Measurements from ENCODE around the gene ST3GAL2.

The ST3GAL2 gene

DNA sequence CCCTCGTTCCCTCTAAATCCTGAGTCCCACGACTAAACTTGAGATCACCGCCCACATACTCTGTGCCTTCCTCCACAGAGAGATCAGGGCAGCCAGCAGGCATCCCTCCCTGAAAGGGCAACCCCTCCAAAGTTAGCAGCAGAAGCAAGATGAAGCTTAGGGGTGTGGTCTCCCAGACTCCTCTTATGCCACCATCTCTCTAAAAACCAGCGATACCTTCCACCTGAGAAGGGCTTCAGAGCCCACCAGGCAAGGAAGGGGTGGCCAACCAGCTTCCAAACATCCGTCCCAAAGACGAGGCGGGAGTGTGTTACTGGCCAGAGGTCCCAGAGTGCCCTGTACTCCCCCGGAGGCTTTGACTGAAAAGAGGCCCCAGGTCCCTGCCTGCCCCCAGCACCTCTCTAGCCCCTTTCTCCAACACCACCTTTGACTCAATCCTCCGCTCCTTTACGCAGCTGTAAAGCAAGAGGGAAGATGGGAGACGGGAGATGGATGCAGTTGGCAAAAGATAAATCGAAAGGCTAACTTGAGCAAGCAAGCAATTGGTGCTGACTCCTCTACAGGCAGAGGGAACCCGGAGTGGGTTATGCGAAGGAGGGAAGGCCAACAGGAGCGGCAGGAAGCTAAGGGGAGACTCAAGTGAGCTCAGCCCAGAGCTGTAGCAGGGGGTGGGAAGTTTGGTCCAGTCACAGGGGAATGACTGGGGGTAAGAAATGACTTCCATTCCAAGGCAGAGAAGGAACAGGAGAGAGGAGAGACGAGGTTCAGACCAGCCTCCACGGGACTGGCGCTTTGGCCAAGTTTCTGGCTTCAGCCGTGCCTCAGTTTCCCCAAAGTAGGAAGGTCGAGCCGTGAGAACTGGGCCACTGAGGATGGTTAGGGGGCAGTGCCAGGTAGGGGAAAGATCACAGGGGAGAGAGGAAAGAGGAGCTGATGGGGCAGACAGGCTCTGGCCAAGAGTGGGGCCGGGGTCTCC is 1.0 kb downstream of the ST3GAL2 start:
- DNase-seq (ENCODE audit: low read depth) = peak; percentile 68

DNA sequence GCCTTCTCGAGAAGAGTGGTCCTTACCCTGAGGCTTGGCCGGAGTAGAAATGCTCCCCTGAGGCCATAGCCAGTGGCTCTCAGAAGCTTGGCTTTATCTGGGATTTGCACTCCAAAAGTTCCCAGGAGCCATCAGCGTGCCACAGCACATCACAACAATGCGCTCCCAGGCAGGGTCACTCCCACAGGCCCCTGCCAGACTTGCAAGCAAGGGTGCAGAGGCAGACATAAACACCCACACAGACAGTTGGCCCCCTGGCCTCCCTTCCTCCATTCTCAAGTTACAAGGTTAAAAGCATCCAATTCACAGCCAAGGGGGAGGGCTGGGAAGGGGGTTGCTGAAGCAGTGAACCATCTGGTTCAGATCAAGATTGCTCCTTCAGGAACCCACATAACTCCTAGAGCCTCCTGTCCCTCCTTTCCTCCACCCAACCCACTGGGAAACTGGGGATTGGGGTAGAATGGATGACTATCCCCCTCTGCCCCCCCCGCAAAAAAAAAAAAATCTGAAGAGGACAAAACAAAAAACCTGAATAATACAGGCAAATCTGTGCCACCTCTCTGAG is 1.8 kb downstream of the ST3GAL2 start:
- peak; percentile 97 for DNase-seq (ENCODE audit: low read depth)

- DNase-seq (ENCODE audit: low read depth) = no peak
Observed at GRCh38 chr16:70434484-70435260, 4.2 kb downstream of the ST3GAL2 start.

GRCh38 chr16:70433458-70434103 is 5.3 kb downstream of the ST3GAL2 start:
- DNase-seq (ENCODE audit: low read depth) = peak; percentile 23

DNA sequence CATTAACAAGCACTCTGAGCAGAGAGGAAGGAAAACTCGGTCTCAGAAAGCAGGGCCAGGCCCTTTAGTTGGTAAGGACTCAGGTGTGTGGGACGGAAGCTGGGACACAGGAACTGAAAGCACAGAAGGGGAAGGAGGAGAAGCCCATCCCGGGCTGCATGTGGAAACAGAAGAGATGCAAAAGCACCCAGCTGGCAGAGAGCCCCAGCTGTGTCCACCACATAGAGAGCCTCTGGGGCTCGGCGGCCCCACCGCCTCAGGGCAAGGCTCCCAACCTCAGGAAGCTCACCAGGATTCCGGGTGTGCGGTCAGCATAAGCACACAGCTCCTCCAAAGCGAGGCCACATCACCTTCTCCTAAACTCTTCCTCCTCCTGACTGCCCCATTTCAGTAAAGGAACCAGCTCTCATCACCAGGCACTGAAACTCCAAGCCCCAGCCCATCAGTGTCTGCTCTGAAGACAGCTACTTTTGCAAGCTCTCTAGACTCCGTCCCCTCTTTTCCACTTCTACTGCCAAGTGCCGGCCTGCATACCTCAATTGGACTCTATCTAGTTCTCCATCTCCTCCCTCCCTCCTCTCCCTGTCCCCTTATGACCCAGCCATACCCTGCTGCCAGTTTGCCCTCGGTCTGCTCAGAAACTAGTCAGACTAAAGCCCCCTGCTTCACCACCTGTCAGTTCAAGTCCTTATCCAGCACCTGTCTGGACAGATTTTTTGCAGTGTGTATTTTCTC is 6.0 kb downstream of the ST3GAL2 start:
- peak; percentile 39 for DNase-seq (ENCODE audit: low read depth)

DNA sequence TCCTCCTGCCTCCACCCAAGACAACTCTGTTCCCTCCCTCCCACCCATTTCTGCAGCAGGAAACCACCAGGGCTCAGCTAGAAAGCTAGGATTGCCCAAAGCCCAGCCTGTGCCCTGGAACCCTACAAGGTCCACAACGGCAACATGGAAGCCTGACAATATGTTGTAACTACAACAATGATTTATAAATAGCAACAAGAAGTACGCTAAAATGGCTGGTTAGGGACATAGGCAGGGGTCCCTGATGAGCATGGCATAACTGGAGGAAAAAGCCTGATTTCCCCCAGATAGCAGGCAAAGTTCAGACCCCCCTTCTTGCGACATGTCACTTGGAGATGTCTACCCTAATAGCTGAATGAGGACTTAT is 6.6 kb downstream of the ST3GAL2 start:
- no peak for DNase-seq (ENCODE audit: low read depth)

GRCh38 chr16:70430667-70431536 is 8.0 kb downstream of the ST3GAL2 start:
- DNase-seq (ENCODE audit: low read depth) = peak; percentile 40

DNA sequence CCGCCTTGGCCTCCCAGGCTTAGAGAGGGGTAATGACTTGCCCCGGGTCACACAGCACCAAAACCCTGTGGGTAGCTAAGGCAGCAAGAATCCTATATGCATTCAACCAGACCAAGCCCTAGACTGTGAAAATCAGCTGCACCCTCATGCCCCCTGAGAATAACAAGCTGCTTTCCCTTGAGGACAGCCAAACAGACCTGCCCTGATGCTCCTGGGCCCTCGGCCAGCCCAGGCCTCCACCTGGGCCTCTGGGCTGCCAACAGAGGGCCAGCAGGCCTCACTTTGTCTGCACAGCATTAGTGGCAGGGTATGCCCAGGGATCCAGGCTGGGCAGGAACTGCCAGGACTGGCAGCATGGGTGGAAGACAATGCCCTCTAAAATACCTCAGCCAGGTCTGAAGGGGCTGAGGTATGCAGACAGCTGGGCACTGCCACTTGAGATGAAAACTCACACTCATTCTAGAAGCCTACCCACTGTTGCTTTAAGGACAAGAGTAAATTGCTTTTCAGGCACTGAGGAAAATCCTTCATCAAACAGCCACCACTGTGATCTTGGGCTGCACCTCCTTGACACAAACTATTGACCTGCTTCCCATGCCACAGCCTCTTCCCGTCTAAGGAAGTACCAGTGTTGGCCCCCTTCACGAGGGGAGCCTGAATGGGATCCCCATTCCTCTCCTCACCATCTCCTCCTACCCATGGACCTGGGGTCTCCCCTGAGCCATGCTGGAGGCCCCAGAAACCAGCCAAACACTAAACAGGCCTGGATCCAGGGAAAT is 8.8 kb downstream of the ST3GAL2 start:
- no peak for DNase-seq (ENCODE audit: low read depth)

DNA sequence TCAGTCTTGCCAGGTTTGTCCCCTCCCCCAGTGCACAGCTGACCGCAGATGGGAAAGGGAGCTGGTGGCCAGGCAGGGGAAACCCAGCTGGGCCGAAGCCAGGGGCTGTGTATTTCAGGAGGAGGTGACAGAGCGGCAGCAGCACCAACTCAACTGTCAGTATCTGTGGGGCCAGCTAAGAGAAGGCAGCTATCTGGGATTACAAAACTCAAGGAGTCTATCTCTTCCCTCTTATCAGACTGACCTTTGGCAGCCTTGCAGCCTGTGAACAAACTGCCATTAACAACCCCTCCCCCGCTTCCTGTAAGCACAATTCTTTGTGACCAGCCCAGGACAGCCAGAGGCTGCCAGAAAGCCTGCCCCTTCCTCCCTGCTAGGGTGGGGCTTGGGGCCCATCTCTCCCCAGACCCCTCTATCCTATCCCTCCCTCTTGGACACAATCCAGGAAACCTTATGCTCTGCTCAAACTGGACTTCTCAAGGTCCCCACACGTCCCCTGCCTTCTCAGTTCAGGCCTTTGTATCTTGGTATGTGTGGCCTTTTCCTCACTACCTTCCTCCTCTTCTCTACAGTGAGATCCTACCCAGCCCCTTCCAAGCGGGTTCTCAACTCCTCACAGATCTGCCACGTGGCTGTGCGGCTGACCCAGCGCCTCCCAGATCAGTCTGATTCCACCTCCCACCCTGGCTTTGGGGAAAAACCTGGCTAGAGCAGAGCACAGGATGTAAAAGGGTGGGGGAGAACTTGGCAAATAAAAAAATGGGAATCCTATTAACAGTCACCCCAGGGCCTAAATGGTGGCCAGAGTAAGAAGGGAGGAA is 10.5 kb downstream of the ST3GAL2 start:
- peak; percentile 96 for DNase-seq (ENCODE audit: low read depth)

DNA sequence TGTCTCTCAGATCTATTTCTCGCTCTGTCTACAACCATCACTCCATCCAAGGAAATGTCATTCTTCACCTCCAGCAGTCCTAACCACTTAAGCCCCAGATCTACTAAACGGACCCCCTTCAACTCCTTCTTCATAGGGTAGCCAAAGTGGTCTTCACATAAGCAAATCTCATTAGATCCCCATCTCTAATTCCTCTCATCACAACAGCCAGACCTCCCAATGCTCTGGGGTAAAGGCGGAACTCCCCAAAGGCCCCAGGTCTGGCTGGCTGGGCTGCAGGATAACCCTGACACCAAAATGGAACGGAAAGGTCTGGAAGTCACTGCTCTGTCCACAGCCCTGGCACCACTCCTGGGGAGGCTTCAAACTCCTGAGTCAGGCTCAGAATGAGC is 11.1 kb downstream of the ST3GAL2 start:
- no peak for DNase-seq (ENCODE audit: low read depth)

DNA sequence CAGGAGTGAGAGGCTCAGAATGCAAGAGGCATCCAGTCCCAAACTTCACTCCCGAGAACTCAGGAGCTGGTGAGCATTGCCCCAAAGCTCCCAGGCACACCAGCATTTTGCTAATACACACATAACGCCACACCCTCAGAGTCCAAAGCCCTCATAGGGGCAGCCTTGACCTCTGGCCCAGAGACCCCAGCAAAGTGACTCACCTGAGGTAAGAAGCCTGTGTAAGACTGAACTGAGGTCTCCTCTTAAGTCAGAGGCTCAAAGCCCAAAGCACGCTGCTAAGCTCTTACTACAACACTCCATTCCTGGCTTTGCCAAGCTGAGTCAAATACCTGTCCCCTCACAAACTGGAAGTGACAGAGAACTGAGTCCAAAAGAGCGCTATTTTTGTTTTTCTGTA is 16.4 kb downstream of the ST3GAL2 start:
- DNase-seq (ENCODE audit: low read depth) = no peak

DNA sequence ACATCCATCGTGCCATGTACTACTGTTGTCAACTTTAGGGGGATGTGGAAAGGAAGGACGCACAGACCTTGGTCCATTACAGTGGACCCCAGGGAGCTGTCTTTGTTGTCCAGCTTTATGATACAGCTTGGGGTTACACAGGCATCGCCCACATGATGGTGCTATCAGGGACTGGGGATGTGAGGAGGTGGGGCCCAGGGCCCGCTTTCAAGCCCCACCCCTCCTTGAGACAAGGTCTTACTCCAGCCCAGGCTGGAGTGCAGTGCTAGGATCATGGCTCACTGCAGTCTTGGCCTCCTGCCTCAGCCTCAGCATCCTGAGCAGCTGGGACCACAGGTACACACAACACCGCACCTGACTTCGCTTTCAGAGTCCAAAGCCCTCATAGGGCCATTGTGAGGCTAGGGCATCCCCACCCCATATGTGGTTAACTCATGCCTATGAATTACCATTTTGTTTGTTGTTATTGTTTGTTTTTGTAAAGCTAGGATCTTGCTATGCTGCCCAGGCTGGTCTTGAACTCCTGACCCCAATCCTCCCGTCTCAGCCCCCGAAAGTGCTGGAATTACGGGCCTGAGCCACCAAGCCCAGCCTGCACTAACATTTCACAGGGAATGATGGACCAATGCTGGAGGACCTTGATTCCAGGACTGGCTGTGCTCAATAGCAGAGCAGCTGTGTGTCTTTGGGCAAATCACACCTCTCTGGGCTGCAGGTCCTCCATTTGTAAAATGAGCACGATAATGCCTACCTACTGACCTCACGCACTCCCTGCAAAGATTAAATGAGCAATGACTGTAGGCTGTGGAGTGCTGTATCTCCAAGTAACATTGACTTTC is 17.2 kb downstream of the ST3GAL2 start:
- DNase-seq (ENCODE audit: low read depth) = no peak

DNA sequence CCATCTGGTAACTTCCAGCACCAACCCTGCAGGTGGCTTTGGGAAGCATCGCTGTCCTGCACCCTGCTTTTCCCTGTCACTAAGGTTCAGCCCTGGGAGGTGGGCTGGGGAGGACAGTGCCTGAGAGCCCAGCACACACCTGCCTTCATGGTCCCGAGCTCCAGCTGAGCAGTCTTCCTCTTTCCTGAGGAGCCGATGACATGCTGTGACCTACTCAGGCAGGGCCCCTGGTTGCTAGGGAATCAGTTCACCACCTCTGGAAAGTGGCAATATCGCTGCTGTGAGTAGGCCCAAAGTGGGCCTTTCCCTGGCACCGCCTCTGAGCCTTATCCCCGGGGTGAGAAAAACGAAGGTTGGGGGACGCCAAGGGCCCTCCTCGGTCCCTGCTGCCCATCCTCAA is 17.9 kb downstream of the ST3GAL2 start:
- no peak for DNase-seq (ENCODE audit: low read depth)

- no peak for DNase-seq (ENCODE audit: low read depth)
Observed at GRCh38 chr16:70419384-70420327, 19.2 kb downstream of the ST3GAL2 start.

- no peak for DNase-seq (ENCODE audit: low read depth)
Observed at GRCh38 chr16:70418993-70419318, 19.9 kb downstream of the ST3GAL2 start.

GRCh38 chr16:70418274-70418992 is 20.5 kb downstream of the ST3GAL2 start:
- no peak for DNase-seq (ENCODE audit: low read depth)
